Uterus (tissue), 4 donors: ENCODE results near the gene OTOG. TPM values are rescaled to one million over a fixed set of nuclear protein-coding genes. Genes with fewer than 3 reads are reported as not detected.

Experiments used
- DNase-seq, 2 donors: peaks; one replicate each; pipeline ENCODE4 v3.0.0-alpha.2; 2019 to 2020
- H3K27ac ChIP-seq, 2 donors: fragments of 200-600 bp; sonication (generic); 1 replicate in 1 of 2; 2 replicates in 1 of 2; pipeline ENCODE4 v1.5.1; 2016 to 2018
- H3K27me3 ChIP-seq, 2 donors: fragments of 200-600 bp; sonication (generic); one replicate each; pipeline ENCODE4 v1.5.1; 2018 to 2019; ENCODE audit warnings: control low read depth in 1 of 2
- H3K36me3 ChIP-seq, 2 donors: fragments of 200-600 bp; sonication (generic); one replicate each; pipeline ENCODE4 v1.5.1; 2019; ENCODE audit warnings: control low read depth in 1 of 2
- H3K4me1 ChIP-seq, 2 donors: fragments of 200-600 bp; sonication (generic); one replicate each; pipeline ENCODE4 v1.5.1; 2018 to 2019; ENCODE audit warnings: control low read depth in 1 of 2
- H3K4me3 ChIP-seq, 2 donors: fragments of 200-600 bp; sonication (generic); 1 replicate in 1 of 2; 2 replicates in 1 of 2; pipeline ENCODE4 v1.5.1; 2018 to 2019; ENCODE audit warnings: mild to moderate bottlenecking in 1 of 2
- H3K9me3 ChIP-seq, 2 donors: fragments of 200-600 bp; sonication (generic); one replicate each; pipeline ENCODE4 v1.5.1; 2019; ENCODE audit warnings: control low read depth in 1 of 2
- POLR2A ChIP-seq, 2 donors: fragments of 450-650 bp; IDR thresholded peaks; one replicate each; pipeline ENCODE4 v1.6.1; 2016; ENCODE audit warnings: antibody characterized with exemption in 2 of 2, mild to moderate bottlenecking in 1 of 2, moderate library complexity in 1 of 2
- intact Hi-C: fragments of 100-400 bp; cut with DNase I; formaldehyde crosslinking; loops from one replicate; pipeline ENCODE4 v1.15.1; 2023; ENCODE audit warnings: low total_unique reads
- total RNA-seq, 4 donors: library from RNA; depleted of rRNA in 3 of 4; stranded (reverse); fragments of >200 nt in 3 of 4; gene quantifications; one replicate each; pipeline versions ENCODE4 v1.1.0 to v1.2.4, GENCODE V29; 2014 to 2023
- TF ChIP-seq, protein P1 (sequence below), 4 experiments: fragments of 200-600 bp in 2 of 4; fragments of 450-650 bp in 2 of 4; sonication (generic) in 2 of 4; IDR thresholded peaks; one replicate each; pipeline ENCODE4 v1.5.1; 2016 to 2019; ENCODE audit warnings: antibody characterized with exemption in 4 of 4, mild to moderate bottlenecking in 2 of 4, moderate library complexity in 1 of 4
- donor health status: DM: yes; HTN: yes; CAD: no.

The OTOG gene
- total RNA-seq, 4 donors from 2014 or later: under 0.01 TPM; not detected in 3

DNA sequence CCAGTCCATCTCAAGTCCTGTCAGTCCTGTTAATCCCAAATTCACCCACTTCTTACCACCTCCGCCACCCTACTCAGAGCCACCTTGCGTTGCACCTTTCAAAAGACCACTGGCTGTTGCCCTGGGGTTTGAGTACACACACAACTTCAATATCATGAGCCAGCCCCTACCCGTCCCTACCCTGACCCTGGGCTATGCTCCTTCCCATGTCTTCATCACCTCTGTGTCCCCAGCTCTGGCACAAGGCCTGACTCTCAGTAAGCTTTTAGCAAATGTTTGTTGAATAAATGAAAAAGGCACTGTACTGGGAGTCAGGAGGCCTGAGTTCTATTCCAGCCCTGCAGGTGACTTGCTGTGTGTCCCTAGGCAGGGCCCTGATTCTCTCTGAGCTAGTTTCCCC lies 26.5 kb downstream of the OTOG start:
- H3K4me1 ChIP-seq: no peaks in the 10 kb centered on the region
- DNase-seq: no peak
- TF ChIP-seq, protein P1, sequence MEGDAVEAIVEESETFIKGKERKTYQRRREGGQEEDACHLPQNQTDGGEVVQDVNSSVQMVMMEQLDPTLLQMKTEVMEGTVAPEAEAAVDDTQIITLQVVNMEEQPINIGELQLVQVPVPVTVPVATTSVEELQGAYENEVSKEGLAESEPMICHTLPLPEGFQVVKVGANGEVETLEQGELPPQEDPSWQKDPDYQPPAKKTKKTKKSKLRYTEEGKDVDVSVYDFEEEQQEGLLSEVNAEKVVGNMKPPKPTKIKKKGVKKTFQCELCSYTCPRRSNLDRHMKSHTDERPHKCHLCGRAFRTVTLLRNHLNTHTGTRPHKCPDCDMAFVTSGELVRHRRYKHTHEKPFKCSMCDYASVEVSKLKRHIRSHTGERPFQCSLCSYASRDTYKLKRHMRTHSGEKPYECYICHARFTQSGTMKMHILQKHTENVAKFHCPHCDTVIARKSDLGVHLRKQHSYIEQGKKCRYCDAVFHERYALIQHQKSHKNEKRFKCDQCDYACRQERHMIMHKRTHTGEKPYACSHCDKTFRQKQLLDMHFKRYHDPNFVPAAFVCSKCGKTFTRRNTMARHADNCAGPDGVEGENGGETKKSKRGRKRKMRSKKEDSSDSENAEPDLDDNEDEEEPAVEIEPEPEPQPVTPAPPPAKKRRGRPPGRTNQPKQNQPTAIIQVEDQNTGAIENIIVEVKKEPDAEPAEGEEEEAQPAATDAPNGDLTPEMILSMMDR (IDR thresholded peaks at IDR 0.05): no peak
- TF ChIP-seq POLR2A (IDR thresholded peaks at IDR 0.05): no peak
- no peak overlapping the region for H3K4me3 ChIP-seq
- no peaks in the 10 kb centered on the region for H3K9me3 ChIP-seq
- H3K36me3 ChIP-seq: no peaks in the 10 kb centered on the region
- no peak overlapping the region for H3K27ac ChIP-seq
- H3K27me3 ChIP-seq: no peaks in the 10 kb centered on the region
- intact Hi-C loops: no loop called here

DNA sequence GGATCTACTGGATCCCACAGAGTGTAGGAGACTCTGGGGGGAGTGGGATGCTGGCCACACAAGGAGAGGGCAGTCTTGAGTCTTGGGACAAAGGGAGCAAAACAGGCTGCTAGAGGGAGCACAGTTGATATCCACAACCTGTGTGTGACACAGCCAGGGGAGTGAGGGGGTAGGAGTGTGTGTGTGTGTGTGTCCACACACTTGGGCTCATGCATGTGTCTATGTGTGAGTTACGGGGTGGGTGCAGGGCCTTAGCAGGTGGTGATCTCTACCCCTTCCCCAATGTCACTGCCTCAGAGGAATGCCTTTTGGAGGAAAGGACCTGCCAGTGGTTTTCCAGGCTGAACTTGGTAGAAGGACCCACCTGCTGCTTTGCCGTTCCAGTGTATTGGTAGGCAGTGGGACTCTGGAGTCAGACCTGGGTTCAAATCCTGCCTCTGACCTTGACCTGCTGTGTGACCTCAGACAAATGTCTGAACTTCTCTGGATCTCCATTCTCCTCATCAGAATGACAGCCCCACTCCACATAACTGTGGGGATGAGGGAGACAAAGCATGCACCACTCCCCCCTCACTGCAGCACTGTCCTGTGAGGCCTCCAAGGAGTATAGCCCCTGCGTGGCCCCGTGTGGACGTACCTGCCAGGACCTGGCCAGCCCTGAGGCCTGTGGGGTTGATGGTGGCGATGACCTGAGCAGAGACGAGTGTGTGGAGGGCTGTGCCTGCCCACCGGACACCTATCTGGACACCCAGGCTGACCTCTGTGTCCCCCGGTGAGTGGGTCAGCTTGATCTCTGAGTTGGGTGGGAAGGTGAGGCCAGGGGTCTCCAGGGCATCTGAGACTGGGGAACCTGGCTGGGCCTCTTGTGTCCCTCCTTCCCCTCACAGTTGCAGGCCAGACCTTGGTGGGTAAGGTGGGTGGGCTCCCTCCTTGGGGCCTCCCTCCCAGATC lies 27.4 kb downstream of the OTOG start:
- intact Hi-C loops: no loop called here
- Histone ChIP-seq H3K36me3 (no peaks in the 10 kb centered on the region), H3K27ac (no peak overlapping the region), H3K27me3 (no peaks in the 10 kb centered on the region), H3K4me1 (no peaks in the 10 kb centered on the region), H3K9me3 (no peaks in the 10 kb centered on the region), H3K4me3 (no peak overlapping the region)
- no peak for DNase-seq
- TF ChIP-seq, protein P1 (IDR thresholded peaks at IDR 0.05): no peak
- TF ChIP-seq POLR2A (IDR thresholded peaks at IDR 0.05): no peak

DNA sequence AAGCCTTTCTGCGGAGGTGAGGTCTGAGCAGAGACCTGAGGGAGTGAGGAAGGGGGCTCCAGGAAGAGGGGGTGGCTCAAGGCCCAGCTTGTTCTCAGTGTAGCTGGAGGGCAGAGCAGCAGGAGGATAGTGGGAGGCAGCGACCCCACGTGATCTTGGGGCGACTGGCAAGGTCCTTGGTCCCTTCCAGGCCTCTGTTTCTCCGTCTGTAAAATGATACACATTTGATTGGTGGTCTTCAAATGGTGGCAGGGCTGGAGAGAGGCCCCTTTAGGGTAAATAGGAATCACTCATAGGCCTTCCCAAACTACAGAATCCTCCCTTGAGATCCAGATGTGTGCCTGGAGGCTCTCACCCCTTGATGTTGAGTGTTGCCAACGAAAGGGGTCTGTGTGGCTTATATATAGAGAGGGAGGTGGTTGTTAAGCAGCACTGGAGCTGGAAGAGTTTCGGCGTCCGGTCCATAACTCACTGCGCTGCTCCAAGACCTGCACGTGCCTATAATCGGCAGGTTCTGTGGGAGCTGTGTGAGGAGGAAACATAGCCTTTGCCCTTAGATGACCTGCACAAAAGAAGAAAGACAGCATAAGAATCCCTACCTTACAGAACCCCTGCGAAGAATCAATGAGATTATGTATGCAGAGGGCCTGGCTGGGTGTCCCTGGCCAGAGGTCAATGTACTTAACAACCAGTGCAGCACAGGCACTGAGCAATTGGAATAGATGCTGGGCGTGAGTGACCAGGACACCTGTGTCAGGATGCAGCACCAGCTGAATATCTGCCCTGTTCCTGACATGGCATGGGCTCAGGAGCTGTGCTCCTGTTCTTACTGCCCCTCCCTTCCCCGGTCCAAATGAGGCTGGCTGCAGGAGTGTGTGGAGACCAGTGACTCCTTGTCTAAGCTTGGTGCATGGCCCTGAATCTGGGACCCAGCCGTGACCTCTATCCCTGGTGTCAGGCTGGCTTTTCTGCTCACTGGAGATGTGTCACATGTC lies 28.7 kb downstream of the OTOG start:
- H3K4me3 ChIP-seq: no peak overlapping the region
- intact Hi-C loops: no loop called here
- no peak overlapping the region for H3K27ac ChIP-seq
- H3K4me1 ChIP-seq: no peaks in the 10 kb centered on the region
- H3K9me3 ChIP-seq: no peaks in the 10 kb centered on the region
- DNase-seq: no peak
- no peaks in the 10 kb centered on the region for H3K36me3 ChIP-seq
- TF ChIP-seq, protein P1 (IDR thresholded peaks at IDR 0.05): no peak
- no peak for TF ChIP-seq POLR2A (IDR thresholded peaks at IDR 0.05)
- H3K27me3 ChIP-seq: no peaks in the 10 kb centered on the region

DNA sequence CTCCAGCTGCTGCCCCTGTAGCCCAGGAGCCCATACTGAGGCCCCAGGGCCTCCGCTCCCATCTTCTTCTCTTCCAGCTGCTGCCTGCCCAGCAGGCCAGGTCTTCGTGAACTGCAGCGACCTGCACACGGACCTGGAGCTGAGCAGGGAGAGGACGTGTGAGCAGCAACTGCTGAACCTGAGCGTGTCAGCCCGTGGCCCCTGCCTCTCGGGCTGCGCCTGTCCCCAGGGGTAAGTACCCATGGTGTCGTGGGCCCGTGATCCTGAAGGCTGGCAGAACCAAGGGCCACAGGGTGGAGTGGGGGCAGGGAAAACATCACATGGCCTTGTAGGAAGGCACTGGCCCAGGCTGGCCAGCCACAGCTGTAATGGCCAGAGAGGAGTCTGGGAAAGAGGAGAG lies 31.2 kb downstream of the OTOG start:
- Histone ChIP-seq H3K9me3 (no peaks in the 10 kb centered on the region), H3K27ac (no peak overlapping the region), H3K4me1 (no peaks in the 10 kb centered on the region), H3K27me3 (no peaks in the 10 kb centered on the region), H3K4me3 (no peak overlapping the region), H3K36me3 (no peaks in the 10 kb centered on the region)
- intact Hi-C loops: no loop called here
- DNase-seq: no peak
- TF ChIP-seq, protein P1 (IDR thresholded peaks at IDR 0.05): no peak
- TF ChIP-seq POLR2A (IDR thresholded peaks at IDR 0.05): no peak
